ENCODE measurements around the gene CSNK1D.
A peak's percentile ranks its signal among the peaks of the same experiment; 100 is the strongest.
"Not testable (repeated sequence)": the region's sequence is repeated elsewhere in the genome, so short reads cannot be mapped to it uniquely, and the experiment has no call there.

Gene CSNK1D

GRCh38 chr17:82217530-82218204 lies 55.8 kb downstream of the CSNK1D start:
- H3K9me3 Mint-ChIP-seq: no peaks in the 10 kb centered on the region
- DNase-seq: no peak
- no peak overlapping the region for H3K4me3 Mint-ChIP-seq
- H3K4me1 Mint-ChIP-seq: peaks cover 44% of the 10 kb centered on the region
- ATAC-seq: no peak
- no peaks in the 10 kb centered on the region for H3K27me3 Mint-ChIP-seq
- peak overlapping the region in 1 of 2 donors; percentile 80 for H3K27ac Mint-ChIP-seq

- ATAC-seq: no peak
- Mint-ChIP-seq H3K27ac (peak overlapping the region; percentile 90 to 95), H3K27me3 (no peaks in the 10 kb centered on the region), H3K4me1 (peaks cover 44% of the 10 kb centered on the region), H3K4me3 (peak overlapping the region; percentile 61 to 72), H3K9me3 (no peaks in the 10 kb centered on the region)
- no peak for DNase-seq
These were observed 56.4 kb downstream of the CSNK1D start for GRCh38 chr17:82217120-82217529.

GRCh38 chr17:82216301-82217119 lies 57.0 kb downstream of the CSNK1D start:
- no peaks in the 10 kb centered on the region for H3K9me3 Mint-ChIP-seq
- peak overlapping the region; percentile 61 to 72 for H3K4me3 Mint-ChIP-seq
- H3K4me1 Mint-ChIP-seq: peaks cover 49% of the 10 kb centered on the region
- H3K27me3 Mint-ChIP-seq: no peaks in the 10 kb centered on the region
- peak; percentile 73 for ATAC-seq
- DNase-seq: peak; percentile 52 to 73
- H3K27ac Mint-ChIP-seq: peak overlapping the region; percentile 90 to 95

- H3K4me1 Mint-ChIP-seq: peaks cover 53% of the 10 kb centered on the region
These were observed 57.6 kb downstream of the CSNK1D start for GRCh38 chr17:82215972-82216300.

GRCh38 chr17:82215095-82215971 lies 58.2 kb downstream of the CSNK1D start:
- H3K9me3 Mint-ChIP-seq: no peaks in the 10 kb centered on the region
- DNase-seq: no peak
- H3K4me3 Mint-ChIP-seq: no peak overlapping the region
- no peak overlapping the region for H3K27ac Mint-ChIP-seq
- peaks cover 53% of the 10 kb centered on the region for H3K4me1 Mint-ChIP-seq
- H3K27me3 Mint-ChIP-seq: no peaks in the 10 kb centered on the region
- no peak for ATAC-seq

More at GRCh38 chr17:82215972-82216300, 57.6 kb downstream of the CSNK1D start:
- Mint-ChIP-seq H3K4me3 (peak overlapping the region; percentile 61 to 72), H3K9me3 (no peaks in the 10 kb centered on the region), H3K27ac (no peak overlapping the region), H3K27me3 (no peaks in the 10 kb centered on the region)
- no peak for ATAC-seq
- DNase-seq: no peak

GRCh38 chr17:82214012-82214628 lies 59.4 kb downstream of the CSNK1D start:
- Mint-ChIP-seq H3K27ac (peak overlapping the region in 1 of 2 donors; percentile 51), H3K27me3 (no peaks in the 10 kb centered on the region), H3K4me1 (peaks cover 53% of the 10 kb centered on the region), H3K9me3 (no peaks in the 10 kb centered on the region), H3K4me3 (peak overlapping the region; percentile 87 to 90)
- ATAC-seq (no peak), DNase-seq (no peak)

GRCh38 chr17:82213251-82214011 lies 60.1 kb downstream of the CSNK1D start:
- ATAC-seq (peak; percentile 52), DNase-seq (peak; percentile 62 to 78)
- Mint-ChIP-seq H3K4me3 (peak overlapping the region; percentile 87 to 90), H3K27me3 (no peaks in the 10 kb centered on the region), H3K27ac (peak overlapping the region; percentile 97), H3K9me3 (no peaks in the 10 kb centered on the region), H3K4me1 (peaks cover 53% of the 10 kb centered on the region)

GRCh38 chr17:82212331-82213250 lies 60.9 kb downstream of the CSNK1D start, which contains the start of gene CCDC57:
Gene CCDC57, minus strand, starts transcription at chr17:82212842. Its CDS starts 10,898 bp downstream, at chr17:82201944.
- ATAC-seq: peak; percentile 84
- H3K4me3 Mint-ChIP-seq: peak within 1 kb of the TSS; percentile 87 to 90
- peak within 1 kb of the TSS; percentile 97 for H3K27ac Mint-ChIP-seq
- H3K27me3 Mint-ChIP-seq: no peaks in the 10 kb centered on the region
- DNase-seq: peak; percentile 82 to 84
- peaks cover 52% of the 10 kb centered on the region for H3K4me1 Mint-ChIP-seq
- no peaks in the 10 kb centered on the region for H3K9me3 Mint-ChIP-seq

- H3K4me3 Mint-ChIP-seq, H3K27ac Mint-ChIP-seq, ATAC-seq, H3K9me3 Mint-ChIP-seq, DNase-seq, H3K27me3 Mint-ChIP-seq: not testable (repeated sequence)
- H3K4me1 Mint-ChIP-seq: peaks cover 47% of the 10 kb centered on the region
These were observed 62.8 kb downstream of the CSNK1D start for GRCh38 chr17:82210655-82211054.

GRCh38 chr17:82205720-82206508 lies 67.6 kb downstream of the CSNK1D start:
- peak overlapping the region; percentile 83 to 85 for H3K4me3 Mint-ChIP-seq
- H3K9me3 Mint-ChIP-seq: no peaks in the 10 kb centered on the region
- peak; percentile 81 for ATAC-seq
- peaks cover 59% of the 10 kb centered on the region for H3K4me1 Mint-ChIP-seq
- DNase-seq: peak; percentile 78 to 83
- no peaks in the 10 kb centered on the region for H3K27me3 Mint-ChIP-seq
- H3K27ac Mint-ChIP-seq: peak overlapping the region; percentile 94 to 97

GRCh38 chr17:82204831-82205719 lies 68.4 kb downstream of the CSNK1D start:
- ATAC-seq (peak; percentile 77), DNase-seq (peak; percentile 49 to 66)
- H3K4me3 Mint-ChIP-seq: peak overlapping the region; percentile 83 to 85
- H3K4me1 Mint-ChIP-seq: peaks cover 68% of the 10 kb centered on the region
- peak overlapping the region in 1 of 2 donors; percentile 94 for H3K27ac Mint-ChIP-seq
- H3K9me3 Mint-ChIP-seq: no peaks in the 10 kb centered on the region
- H3K27me3 Mint-ChIP-seq: no peaks in the 10 kb centered on the region

- H3K4me3 Mint-ChIP-seq: no peak overlapping the region
- DNase-seq (no peak), ATAC-seq (no peak)
- H3K9me3 Mint-ChIP-seq: no peaks in the 10 kb centered on the region
- peaks cover 79% of the 10 kb centered on the region for H3K4me1 Mint-ChIP-seq
- no peak overlapping the region for H3K27ac Mint-ChIP-seq
- no peaks in the 10 kb centered on the region for H3K27me3 Mint-ChIP-seq
These were observed 69.6 kb downstream of the CSNK1D start for GRCh38 chr17:82203920-82204319.

All from stimulated activated naive CD8-positive, alpha-beta T cell treated with anti-CD3 and anti-CD28 coated beads, Interleukin-15, amount 100 ng/mL, for 72 hours (primary cell).